Measurements from ENCODE around the gene CFAP43. TPM values are rescaled to one million over a fixed set of nuclear protein-coding genes. Genes with fewer than 3 reads are reported as not detected.

CFAP43 gene, protein sequence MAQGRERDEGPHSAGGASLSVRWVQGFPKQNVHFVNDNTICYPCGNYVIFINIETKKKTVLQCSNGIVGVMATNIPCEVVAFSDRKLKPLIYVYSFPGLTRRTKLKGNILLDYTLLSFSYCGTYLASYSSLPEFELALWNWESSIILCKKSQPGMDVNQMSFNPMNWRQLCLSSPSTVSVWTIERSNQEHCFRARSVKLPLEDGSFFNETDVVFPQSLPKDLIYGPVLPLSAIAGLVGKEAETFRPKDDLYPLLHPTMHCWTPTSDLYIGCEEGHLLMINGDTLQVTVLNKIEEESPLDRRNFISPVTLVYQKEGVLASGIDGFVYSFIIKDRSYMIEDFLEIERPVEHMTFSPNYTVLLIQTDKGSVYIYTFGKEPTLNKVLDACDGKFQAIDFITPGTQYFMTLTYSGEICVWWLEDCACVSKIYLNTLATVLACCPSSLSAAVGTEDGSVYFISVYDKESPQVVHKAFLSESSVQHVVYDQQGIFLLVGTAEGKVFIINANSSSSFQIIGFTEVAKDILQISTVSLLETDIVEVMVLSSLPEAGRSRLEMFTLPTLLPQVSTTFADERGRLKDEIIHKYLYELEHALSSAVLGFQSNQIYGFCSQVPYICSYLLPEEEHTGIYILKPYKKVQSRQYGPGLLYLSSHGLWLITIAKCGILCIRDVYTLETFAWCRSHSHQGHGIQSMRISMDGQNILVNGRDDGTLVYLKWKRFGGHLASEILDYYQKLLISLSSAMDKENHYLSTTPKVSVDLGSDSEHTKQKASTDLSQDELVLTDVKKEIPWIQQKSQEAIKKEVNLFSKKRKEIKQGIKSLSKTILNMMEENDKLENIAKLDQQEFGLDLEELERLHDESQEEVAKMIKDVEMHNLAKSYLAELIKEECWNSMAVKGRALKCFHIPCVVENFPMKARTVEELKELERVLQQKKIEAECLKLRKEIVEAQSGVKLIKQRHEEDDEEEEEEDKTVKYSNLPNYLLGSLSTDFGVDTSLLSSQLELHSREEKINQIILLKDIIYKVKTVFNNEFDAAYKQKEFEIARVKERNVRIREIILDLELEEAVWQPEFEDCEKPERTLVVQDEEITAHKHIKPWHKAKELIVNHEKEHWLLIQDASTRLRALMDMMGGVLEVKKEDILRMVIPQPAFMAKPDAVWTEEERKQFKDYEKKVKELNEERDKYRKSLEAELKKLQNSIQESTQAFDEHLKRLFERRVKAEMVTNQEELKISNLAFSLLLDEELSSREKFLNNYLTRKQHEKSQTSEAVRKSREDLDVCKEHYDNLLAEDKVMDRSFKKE (N-terminal part only)
- 10 to 100 TPM; 13.8 to 20.5 (median 14.3) TPM for polyA plus RNA-seq (ENCODE audit: insufficient read length in 4 of 4)

DNA sequence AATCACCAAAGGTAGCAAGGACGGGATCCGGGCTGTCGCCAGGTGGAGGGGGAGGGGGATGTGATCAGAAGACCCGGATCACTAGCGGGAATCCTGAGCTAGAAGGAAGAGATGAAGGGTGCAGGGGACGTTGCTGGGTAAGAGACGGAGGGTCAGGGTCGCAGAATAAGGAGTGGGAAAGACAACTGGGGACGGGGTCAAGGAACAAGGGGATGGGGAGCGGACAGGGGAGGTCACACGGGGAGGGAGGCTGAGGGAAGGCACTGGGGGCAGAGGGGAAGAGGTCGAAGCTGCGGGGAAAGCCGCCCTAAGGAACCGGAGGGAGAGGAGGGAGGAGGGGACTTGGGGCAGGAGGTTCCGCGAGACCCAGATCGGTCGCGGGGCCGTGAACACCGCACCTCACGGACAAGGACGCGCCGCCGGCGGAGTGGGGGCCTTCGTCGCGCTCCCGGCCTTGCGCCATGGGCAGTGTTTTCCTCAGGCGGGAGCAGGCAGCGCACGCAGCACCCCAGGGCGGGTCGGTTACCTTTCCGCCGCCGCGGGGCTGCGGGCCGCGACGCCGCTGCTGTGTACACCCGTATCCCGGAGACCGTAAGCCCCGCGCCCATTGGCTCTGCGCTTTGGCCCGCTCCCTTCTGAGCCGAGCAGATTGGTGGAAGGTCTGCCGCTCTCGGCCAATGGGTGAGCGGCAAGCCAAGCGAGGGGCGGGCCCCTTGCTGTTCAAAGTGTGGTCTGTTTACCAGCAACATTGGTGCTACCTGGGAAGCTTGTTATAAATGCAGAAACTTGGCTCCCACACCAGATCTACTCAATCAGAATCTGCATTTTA, at the start of gene CFAP43:
TSS of gene CFAP43 (minus strand) at position 581 of the 829 bp plus-strand sequence. CDS start at position 463, 118 bp downstream.
- DNase-seq (ENCODE audit: low read depth in 4 of 4, low spot score in 3 of 4) = peak; percentile 92 to 96 (median 94)

DNA sequence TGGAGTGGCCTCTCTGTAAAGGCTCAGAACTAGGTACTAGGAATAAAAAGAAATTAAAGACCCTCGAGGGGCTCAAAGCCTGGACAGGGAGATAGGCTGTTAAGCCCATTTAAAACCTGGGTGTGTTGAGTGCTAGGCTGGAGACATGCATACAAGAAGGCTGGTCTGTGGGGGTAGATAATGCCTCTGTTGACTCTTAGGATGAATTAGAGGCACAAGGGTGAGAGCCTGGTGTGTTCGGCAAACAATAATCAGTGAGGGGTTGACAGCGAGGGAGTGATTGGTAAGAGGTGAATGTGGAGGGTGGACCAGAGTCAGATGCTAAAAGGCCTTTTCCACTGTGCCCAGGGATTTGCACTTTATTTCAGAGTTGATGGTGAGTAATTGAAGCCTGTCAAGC, 49.5 kb upstream of the CFAP43 start:
- no peak for DNase-seq (ENCODE audit: low read depth in 4 of 4, low spot score in 3 of 4)

DNA sequence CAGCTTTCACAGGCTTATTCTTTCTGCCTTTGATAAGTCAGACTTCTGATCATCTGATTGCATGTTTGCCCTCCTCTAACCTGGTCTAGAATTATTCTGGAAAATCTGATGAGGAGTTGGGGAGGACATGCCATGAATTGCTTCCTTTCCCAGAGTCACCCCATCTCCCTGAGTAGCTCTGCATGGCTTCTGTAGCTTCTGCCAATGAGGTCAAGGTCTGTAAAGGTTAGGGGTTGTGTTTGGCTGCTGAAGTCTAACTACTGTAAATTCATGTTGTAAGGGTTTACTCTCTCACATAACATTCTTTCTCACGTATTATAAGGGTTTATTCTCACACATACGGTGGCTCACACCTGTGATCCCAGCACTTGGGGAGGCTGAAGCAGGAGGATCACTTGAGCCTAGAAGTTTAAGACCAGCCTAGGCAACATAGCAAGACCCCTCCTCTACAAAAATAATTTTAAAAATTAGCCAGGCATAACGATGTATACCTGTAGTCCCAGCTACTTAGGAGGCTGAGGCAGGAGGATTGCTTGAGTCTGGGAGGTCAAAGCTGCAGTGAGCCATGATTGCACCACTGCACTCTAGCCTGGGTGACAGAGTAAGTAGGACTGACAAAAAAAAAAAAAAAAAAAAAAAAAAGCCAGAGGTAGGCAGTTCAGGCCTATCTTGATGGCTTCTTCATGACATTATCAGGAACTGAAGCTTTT, 47.5 kb upstream of the CFAP43 start:
- no peak for DNase-seq (ENCODE audit: low read depth in 4 of 4, low spot score in 3 of 4)

DNA sequence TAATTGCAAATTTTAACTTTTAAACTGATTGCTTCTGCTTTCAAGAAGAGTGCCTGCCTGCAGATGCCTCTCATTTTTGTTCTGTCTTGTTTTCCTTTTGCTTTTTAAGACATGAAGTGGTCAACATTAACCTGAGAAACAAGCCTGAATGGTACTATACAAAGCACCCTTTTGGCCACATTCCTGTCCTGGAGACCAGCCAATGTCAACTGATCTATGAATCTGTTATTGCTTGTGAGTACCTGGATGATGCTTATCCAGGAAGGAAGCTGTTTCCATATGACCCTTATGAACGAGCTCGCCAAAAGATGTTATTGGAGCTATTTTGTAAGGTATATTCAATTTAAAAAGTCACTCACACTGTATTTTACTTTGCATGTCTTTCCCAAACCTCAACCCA, 45.6 kb upstream of the CFAP43 start:
- no peak for DNase-seq (ENCODE audit: low read depth in 4 of 4, low spot score in 3 of 4)

DNA sequence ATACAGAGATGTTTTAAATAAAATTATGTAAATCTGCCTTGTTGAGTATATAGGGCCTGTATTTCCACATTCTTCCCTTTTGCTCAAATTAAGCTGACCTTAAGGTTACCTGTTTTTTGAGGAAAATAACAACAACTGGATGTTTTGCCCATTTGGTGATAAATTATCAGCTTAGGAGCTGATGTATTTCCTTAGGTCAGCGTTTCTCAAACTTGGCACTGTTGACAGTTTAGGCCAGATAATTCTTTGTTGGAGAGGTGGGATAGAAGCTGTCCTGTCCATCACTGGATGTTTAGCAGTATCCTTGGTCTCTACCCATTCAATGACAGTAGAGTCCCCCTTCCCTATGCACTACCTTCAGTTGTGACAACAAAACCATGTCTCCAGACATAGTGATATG, 44.0 kb upstream of the CFAP43 start:
- DNase-seq (ENCODE audit: low read depth in 4 of 4, low spot score in 3 of 4) = no peak

DNA sequence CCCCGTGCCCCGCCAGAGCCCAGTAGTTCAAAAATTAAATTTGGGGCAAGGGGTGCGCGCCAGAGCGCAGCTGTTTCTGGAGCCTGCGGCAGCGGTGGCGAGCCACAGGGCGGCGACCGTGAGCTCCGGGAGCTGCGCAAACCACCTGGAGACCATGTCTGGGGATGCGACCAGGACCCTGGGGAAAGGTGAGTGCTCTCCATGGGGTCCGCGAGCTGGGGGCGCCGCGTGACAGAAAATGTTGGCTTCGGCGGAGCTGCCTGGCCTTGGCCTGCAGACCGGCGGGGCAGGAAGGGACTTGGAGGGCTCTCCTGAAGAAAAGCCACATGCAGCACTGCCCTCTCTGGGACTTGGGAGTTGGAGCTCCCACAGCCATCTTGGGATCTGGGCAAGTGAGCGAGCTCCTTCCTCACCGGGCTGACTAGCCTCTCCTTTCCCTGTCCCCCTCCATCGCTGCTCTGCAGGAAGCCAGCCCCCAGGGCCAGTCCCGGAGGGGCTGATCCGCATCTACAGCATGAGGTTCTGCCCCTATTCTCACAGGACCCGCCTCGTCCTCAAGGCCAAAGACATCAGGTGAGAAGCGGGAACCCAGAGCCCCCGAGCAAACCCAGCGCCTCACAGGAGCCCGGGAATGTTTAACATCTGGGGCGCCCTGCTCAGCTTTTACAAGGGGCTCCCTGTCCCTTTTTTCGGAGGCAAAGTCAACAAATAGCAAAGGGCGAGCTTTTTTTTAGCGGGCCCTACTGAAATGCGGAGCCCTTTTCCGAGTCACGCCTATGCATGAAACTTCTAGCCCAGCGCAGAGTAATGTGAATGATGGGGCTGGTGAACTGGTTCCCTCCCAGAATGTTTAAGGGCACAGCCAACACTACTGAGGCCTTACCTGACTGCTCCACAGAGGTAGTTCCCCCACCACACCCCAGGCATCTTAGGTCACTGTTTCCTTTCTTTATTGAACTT, 42.9 kb upstream of the CFAP43 start:
- peak in 1 of 4 donors; percentile 70 for DNase-seq (ENCODE audit: low read depth in 4 of 4, low spot score in 3 of 4)

DNA sequence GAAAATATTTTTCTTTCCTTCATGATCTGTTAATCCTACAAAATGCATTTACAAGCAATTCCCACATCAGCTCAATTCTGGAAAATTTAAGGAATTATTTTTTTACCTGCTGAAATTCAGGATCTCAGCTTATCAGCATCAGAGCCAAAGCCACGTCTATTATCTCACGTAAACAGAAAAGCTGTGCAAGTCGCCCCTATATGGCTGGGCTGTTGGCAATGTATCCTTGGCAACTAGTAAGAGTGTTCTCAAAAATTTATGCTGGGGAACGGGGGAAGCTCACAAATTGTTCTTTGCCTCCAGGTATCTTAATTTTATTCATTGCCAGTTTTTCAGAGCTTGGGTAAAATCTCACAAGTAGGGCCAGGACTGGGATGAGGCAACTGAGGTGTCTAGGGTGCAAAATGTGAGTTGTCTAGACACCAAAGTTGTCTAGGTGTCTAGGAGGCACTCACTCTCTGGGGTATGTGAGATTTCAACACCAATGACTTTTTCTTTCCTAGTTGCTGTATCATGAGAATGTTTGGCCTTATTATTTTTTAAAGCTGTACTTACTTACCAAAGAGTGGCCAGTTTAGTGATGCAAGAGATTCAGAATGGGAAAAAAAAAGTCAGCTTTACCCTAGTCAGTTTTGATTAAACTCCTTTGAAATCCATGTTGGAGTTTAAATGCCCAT, 41.9 kb upstream of the CFAP43 start:
- DNase-seq (ENCODE audit: low read depth in 4 of 4, low spot score in 3 of 4) = no peak

DNA sequence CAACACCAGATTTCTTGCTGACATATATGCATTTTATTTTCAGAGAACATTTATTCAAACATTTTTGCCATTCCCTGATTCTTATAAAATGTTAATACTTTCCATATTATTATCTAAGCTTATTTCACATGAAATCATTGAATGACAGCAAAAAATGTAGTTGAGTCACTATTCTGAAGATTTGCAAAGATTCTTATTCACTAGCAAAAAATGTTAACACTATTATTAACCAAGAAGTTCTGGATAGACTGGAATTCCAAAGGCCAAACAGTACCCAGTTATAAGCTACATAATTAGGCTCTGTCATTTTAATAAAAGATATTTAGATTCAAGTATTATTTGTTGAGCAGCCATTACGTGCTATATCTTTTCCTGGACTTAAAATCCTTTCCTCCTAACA, 41.1 kb upstream of the CFAP43 start:
- DNase-seq (ENCODE audit: low read depth in 4 of 4, low spot score in 3 of 4) = no peak

DNA sequence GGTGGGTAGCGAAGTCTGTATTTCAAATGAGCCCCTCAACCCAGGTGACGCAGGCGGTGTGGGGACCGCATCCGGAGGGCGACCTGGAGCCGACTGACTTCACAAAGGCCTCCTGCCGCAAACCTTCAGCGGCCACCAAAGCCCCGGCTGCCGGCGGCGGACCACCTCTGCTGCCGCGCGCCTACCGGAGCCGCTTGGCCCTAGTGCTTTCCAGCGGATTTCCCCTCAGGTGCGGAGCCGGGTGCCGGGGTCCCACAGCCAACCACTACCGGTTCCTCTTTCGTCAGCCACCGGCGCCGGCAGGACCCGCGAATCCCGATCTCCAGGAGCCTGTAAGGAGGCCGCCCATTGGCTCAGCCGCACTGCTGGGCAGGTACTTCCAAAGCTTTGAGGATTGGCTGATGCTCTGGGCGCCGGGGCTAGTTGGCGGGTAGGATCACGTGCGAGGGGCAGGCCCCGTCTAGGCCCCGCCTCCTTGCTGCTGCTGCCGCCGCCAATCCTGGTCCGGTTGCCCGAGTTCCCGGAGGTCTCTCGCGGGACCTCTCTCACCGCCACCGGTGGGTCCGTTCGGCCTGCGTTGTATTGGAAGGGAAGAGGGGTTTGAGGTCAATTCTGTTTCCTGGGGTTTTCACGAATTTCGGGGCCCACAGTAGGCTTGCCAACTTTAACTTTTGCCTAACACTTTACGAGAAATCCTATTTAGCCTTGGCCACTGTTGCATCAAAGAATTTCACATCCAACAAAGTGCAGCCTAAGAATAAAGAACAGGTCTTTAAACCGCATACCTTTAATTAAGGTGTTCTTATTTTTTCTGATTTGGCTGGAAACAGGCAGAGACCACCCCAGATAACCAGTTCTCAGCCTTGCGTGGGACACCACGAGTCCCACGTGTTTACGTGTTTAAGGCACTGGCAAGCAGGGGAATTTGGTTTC, 36.8 kb upstream of the CFAP43 start, which contains the start of gene GSTO2:
TSS of gene GSTO2 (plus strand) at position 472 of the 933 bp plus-strand sequence. CDS start 5,732 bp downstream, outside the sequence.
- peak; percentile 92 to 97 (median 94) for DNase-seq (ENCODE audit: low read depth in 4 of 4, low spot score in 3 of 4)

DNA sequence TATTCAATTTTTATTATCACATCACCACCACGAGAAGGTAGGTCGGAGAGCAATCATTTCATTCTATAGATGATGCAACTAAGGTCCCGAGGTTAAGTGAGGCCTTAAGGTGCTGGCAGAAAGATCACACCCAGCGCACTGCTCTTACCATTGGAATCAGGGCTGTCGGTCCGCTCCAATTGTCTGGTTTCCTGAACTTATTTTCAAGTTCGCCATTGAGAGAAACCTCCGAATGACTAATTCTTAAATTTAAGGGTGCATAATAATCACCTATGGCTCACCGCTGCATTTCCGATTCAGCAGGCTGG, 36.2 kb upstream of the CFAP43 start:
- DNase-seq (ENCODE audit: low read depth in 4 of 4, low spot score in 3 of 4) = no peak

DNA sequence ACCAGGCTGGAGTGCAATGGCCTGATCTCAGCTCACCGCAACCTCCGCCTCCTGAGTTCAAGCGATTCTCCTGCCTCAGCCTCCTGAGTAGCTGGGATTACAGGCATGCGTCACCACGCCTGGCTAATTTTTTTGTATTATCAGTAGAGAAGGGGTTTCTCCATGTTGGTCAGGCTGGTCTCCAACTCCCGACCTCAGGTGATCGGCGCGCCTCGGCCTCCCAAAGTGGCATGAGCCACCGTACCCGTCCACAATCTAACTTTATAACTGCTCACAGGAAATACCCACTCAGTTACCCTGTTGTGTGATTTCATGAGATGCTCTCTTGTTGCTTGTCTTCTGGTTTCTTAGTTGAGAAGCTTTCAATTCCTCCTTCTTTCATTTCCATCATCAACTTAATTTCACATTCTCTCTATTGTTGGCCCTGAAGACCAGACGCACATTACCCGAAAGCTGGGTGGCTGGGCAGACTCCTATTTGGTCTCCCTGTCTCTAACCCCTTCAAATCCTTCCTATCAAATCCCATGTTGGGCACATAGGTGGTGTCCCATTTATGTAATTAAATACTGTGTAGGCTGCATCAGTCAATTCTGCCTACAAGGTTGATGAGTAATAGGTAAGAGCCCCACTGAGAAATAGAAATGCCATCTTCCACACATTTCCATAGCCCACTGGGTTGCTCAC, 35.7 kb upstream of the CFAP43 start:
- no peak for DNase-seq (ENCODE audit: low read depth in 4 of 4, low spot score in 3 of 4)

DNA sequence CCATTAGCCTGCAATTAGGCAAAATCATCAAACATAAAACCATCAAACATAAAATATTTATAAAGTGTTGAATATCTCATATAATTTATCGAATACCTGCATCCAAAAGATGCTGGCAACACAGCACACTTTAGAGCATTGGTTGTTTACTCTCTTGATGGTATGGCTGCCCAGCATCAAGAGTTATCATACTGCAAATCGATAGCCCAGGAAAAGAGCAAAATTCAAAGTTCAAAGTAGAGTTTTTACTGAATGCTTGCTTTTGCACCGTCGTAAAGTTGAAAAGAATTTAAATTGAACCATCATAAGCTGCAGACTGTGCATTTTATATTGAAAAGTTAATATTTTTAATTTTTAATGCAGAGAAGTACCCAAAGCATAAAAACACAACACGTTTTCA, 32.6 kb upstream of the CFAP43 start:
- no peak for DNase-seq (ENCODE audit: low read depth in 4 of 4, low spot score in 3 of 4)

DNA sequence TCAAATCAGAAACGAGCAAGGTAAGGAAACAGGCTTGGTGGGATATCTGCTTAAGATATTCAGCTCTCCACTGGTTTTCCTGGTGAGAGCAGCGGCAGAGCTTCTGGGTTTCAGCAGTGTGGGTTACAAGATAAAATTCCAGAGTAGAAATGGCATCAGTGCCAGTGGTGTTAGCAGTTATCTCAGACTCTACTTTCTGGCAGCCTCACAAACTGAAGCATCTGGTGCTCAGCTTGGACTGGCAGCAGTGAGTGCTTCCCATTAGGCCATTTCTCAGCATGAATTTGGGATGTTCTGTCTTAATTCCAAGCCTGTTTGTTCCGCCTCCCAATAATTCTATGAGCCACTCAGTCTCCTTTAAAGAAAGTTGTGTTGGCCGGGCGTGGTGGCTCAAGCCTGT, 29.9 kb upstream of the CFAP43 start:
- DNase-seq (ENCODE audit: low read depth in 4 of 4, low spot score in 3 of 4) = no peak

DNA sequence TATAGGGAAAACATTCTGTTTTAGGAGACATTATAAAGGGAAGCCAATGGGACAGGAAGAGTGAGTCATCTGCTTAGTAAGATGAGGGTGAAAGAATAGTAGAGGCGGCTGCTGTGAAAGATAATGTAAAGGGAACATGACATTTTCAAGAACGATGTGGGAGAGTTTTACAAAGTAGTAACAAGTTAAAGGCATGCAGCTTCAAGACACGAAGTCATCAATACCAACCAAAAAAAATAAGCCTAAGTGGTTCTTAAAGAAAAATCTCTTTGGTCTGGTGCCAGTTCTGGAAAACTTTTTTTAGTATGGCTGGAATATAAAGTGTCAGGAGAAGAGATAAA, 28.6 kb upstream of the CFAP43 start:
- no peak for DNase-seq (ENCODE audit: low read depth in 4 of 4, low spot score in 3 of 4)

DNA sequence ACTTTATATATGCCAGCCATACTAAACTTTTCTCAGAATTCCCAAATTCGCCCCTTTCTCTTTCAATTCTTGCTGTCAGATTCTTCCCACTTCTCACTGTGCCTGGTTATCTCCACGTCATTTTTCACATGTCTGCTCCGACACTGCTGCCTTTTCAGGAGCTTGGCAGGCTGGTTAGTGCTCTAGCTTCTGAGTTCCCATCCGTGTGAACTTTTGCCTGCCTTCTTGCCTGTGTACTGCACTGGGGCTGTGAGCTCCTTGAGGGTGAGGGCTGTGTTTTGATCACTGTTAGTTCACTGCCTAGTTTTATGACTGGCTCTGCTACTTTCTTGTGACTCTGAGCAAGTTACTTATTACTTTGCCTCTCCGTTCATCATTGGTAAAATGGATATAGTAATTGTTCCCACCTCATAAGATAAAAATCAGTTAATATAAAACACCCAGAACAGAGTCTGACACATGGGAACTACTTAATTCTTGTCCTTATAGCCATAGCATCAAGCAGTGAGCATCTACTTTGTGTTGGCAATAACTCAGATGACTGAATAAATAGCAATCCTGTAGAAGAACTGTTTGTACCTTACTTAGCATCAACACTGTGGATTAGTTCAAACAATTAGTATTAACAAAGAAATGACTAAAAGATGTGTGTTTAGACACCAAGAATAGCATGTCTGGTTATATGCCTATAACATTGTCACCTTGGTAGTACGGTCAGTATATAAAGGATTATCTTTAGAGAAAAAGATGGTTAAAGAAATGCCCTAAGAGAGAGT, 28.0 kb upstream of the CFAP43 start:
- no peak for DNase-seq (ENCODE audit: low read depth in 4 of 4, low spot score in 3 of 4)
